Kasumi-1 (cell line): ENCODE measurements around the gene MRPL19.
"Not testable (repeated sequence)": the region's sequence is repeated elsewhere in the genome, so short reads cannot be mapped to it uniquely, and the experiment has no call there.

Source experiments
- DNase-seq, 2 experiments: peaks; one replicate each; lab custom pipeline; 2025; lab: John Stamatoyannopoulos, UW

MRPL19 gene

DNA sequence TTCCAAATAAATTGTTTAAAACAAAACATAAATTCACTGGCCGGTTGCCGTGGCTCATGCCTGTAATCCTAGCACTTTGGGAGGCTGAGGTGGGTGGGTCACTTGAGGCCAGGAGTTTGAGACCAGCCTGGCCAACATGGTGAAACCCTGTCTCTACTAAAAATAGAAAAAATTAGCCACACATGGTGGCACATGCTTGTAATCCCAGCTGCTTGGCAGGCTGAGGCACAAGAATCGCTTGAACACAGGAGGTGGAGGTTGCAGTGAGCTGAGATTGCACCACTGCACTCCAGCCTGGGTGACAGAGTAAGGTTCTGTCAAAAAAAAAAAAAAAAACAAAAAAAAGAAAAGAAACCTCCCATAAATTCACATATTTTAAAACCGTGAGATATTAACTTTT, 28.8 kb downstream of the MRPL19 start:
- DNase-seq, result not testable (repeated sequence)

DNA sequence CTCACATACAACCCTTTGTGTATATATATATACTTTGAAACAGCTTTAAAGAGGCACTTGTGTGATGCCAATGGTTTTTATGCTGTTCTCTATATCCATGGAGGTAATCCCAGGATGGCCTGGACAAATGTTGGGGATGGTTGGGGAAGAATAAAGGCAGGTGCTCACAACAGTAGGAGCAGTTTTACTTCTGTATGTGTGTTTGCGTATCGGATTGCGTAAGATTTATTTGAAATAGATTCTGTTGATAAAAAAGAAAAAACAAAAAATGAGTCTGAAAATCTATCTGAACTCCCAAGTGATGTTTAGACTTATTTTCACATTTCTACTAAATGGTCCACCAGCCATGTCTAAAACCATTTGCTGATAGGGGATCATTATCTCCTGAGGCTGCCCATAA, 29.3 kb downstream of the MRPL19 start:
- no peak for DNase-seq

GRCh38 chr2:75676464-75676863, 29.9 kb downstream of the MRPL19 start:
- no peak for DNase-seq

GRCh38 chr2:75679556-75679955, 33.0 kb downstream of the MRPL19 start:
- DNase-seq, result no peak

DNA sequence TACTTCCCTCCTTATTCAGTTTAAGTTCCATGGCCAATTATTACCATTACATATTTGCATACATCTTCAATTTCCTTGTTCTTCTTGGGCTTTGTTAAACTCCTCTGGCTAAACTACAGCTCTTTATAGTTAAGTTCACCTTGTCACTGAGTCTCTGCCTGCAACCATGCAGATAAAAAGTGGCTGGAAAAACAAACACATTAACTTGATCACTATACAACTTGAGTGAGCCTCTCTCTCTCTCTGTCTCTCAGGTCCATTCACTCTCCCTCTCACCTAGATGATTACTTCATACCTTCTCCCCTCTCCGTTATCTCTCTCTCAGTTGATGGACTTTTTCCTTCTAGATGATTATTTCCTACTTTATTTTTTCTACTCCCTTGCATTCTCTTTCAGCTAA, 33.8 kb downstream of the MRPL19 start:
- DNase-seq, result no peak

DNA sequence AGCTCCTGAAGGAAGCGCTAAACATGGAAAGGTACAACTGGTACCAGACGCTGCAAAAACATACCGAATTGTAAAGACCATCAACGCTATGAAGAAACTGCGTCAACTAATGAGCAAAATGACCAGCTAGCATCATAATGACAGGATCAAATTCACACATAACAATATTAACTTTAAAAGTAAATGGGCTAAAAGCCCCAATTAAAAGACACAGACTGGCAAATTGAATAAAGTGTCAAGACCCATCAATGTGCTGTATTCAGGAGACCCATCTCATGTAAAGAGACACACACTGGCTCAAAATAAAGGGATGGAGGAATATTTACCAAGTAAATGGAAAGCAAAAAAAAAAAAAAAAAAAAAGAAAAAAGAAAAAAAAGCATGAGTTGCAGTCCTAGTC, 36.8 kb downstream of the MRPL19 start:
- DNase-seq, result not testable (repeated sequence)

- no peak for DNase-seq
Observed at GRCh38 chr2:75688196-75688595, 41.6 kb downstream of the MRPL19 start.

- no peak for DNase-seq
Observed at GRCh38 chr2:75698918-75699317, 52.3 kb downstream of the MRPL19 start.

- DNase-seq, result no peak
Observed at GRCh38 chr2:75702593-75702992, 56.0 kb downstream of the MRPL19 start.

DNA sequence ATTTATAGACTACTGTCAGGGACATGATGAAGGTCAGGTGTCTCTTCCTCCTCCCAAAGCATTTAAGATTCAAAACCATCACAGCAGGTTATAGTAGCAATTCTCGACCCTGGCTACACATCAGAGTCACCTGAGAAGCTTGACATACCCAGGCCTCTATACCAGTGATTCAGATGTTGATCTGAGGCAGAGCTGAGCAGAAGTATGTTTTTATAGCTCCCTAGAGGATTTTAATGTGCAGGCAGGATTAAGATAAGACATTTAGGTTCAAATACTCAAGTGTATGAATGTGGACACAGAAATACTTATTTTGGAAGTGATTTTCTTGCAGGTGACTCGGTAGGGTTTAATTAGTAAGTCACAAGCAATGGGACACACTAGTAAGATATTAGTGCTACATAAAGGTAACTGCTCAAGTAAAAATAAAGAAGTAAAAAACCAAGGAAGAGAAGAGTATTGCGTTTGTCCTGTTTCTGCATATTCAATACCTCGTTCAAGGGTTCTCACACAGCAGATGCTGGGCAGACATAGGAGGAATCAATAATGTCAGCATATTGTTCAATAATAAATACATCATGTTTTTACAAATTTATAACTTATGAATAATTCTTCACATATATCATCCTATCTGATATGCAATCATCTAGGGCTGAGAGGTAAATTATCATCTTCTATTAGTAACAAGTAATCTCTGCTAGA, 57.2 kb downstream of the MRPL19 start:
- DNase-seq, result no peak

DNA sequence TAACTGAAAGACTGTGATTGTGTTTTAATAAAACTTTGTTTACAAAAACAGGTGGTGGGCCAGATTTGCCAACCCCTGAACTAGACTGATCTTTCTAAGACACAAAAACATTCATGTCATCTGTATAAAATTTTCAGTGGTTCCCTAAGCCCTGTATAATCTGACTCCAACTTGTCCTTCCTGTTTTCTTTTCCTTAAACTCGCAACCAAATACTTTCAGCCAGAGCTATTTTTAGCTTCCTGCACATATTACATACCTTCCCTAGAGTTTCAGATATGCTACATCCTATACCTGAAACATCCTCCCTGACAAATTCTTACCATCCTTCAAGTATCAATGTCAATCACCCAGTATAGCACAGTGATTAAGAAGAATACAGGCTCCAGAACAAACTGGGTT, 59.3 kb downstream of the MRPL19 start:
- DNase-seq, result peak in 1 of 2 experiments; percentile 18

DNA sequence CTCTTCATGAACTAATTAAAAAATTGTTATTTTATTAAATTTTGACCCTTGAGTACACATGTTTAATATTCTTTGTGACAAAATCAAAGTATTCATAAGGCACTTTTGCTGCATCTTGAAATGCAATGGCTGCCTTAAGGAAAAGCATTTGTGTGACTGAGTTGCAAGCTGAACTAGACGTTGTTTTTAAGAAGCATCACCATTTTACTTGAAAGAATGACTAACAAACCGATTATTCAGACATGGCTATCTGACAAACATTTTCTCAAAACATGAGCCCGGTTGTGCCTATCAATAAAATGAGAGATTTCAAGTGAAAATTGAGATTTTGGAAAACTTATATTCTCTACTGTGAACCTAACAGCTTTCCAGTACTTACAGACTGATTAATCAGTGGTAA, 61.3 kb downstream of the MRPL19 start:
- DNase-seq, result no peak

DNA sequence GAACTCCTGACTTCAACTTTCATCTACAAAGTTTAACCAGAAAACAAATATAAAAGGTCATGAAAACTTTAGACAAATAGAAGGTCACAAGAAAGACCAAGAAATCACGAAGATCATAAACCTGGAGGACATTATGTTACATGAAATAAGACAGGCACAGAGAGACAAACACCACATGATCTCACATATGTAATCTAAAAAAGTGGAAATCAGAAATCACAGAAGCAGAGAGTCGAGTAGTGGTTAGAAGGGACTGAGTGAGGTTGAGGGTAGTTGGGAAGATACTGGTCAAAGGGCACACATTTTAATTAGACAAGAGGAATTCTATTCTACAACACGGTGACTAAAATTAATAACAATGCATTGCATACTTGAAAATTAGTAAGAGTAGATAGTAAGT, 62.7 kb downstream of the MRPL19 start:
- peak in 1 of 2 experiments; percentile 24 for DNase-seq

DNA sequence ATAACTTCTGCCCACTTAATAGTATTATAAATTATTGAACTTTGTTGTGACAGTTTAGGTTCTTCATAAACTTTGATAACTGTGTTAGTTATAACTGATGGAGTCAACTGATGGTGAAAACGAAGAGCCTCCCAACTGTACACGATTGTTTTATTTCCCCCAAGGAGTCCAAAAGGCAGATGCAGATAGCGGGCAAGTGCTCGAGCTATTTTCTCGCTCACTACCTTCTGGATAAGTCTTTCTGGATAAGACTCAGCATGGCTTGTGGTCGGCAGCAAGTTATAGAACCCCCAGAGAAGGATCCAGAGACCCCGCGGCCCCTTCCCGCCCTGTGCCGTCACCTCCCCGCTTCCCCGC, 63.6 kb downstream of the MRPL19 start:
- DNase-seq, result peak; percentile 34 to 63

DNA sequence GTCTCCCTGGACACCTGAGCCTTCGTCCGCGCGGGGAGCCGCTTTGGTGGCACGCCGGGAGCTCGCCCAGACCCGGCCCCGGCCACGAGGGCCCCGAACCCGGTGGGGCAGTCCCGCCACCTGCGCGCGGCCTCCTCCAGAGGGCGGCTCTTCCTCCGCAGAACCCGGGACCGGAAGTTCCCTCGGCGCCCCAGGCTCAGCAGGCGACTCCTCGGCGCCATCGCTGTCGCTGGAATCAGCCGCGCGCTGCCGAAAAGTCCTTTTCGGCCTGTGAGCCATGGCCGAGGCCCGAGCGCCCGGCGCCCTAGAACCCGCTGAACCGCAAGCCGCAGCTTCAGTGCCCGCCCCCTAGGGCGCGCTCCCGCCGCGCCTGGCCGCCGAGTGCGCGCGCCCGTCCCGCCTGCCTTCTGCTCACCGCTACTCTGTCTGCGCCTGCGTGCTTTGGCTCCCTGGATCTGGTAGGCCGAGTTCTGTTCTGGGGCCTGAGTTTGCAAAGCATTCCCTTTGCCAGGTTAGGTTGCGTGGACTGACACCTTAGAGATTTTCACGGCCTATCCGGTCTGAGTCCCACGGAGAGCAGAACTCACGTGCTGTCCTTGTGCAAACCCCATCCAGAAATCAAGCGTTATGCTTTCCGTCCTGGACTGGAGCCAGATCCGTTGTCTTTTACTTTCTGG, 64.1 kb downstream of the MRPL19 start, which contains the start of gene GCFC2:
GCFC2 (minus strand) TSS at position 339 of the 677 bp plus-strand sequence; CDS start at position 279, 60 bp downstream.
- peak; percentile 79 to 85 for DNase-seq

GRCh38 chr2:75711590-75711989, 65.0 kb downstream of the MRPL19 start:
- not testable (repeated sequence) for DNase-seq

DNA sequence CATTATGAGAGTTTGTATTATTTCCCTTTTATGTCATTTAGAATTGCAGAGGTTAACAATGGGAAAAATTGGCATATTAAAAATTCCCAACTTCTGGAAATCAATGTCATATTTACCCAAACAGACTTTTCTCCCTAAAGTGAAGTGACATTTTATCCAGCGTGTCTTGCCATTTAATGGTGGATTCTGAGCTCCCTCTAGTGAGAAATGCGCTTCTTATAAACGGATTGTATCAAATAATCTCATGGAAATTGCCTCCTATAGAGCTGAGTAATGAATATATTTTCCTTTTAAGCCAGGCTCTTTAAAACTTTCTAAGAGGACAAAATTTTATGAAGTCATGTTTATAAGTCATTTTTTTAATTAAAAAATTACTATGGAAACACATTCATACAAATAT, 69.8 kb downstream of the MRPL19 start:
- no peak for DNase-seq

DNA sequence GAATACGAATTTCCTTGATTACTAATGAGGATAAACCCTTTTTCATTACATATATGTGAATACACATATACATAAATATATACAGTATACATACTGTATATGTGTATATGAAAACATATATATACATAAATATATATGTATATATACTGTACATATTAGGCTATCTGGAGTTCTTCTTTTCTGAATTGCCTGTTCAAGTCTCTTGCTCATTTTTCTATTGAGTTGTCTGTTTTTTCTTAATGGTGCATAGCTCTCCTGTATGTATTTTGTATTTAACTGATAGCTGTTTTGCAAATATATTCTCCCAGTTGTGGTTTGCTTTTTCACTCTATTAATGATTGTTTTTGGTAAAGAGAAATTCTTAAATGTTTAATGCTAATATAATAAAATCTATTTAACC, 73.0 kb downstream of the MRPL19 start:
- DNase-seq, result no peak

DNA sequence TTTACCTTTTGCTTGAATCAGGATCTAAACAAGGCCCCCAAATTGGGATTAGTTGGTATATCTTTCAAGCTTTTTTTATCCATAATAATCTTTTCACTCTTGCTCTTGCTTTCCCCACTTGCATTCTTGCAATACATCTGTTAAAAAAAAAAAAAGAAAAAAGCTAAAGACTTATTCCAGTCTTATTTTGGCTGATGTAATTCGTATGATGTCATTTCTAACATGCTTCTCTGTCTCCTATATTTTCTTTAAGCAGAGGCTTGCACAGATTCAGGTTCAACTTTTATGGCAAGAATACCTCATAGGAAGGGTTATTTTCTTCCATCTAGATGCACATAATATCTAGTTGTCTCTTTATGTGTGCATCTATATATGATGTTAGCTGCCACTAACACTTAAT, 73.9 kb downstream of the MRPL19 start:
- DNase-seq, result no peak

DNA sequence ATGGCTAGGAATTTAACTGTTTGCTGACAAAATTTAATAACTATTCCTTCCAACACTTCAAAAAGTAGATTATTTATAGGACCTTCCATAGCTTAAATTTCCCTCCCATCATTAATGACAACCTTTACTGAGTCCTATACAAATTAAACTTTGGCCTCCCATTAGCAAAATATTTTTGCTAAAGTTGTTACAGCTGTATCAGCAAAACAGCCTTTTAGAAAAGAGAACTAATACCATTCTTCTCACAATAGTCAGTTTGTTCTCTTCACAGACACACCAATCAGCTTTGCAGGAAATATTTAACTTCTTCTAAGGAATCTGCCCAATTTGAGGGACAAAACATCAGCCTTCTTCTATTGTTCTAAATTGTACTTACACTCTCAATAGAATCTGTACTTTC, 76.1 kb downstream of the MRPL19 start:
- DNase-seq, result no peak

GRCh38 chr2:75728614-75729419, 82.2 kb downstream of the MRPL19 start:
- DNase-seq, result no peak

DNA sequence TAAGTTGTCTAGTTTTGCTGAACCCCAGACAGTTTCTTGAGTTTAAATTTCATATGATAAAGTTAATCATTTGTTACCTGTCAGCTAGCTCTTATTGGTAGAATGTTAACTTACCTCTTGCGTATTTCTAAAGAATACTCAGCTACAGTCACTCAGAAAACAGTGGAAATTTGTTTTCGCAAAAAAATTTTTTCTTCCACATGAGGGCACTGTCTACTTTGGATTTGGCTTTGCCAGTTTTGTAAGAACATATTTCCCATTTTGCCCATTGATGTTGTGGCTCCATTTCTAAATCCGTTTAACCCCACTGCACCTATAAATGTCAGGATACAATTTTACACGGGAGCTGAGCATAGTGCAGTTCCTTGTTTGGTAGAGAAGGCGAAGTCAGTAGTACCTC, 83.3 kb downstream of the MRPL19 start:
- DNase-seq, result peak; percentile 25 to 48

GRCh38 chr2:75736276-75736675, 89.7 kb downstream of the MRPL19 start:
- no peak for DNase-seq
